GM19372 (cell line): ENCODE data around the gene TRMU.
"Not testable (repeated sequence)": the region's sequence is repeated elsewhere in the genome, so short reads cannot be mapped to it uniquely, and the experiment has no call there.

Experiments used
- ATAC-seq: cut with Tn5 transposase; IDR thresholded peaks from one replicate; pipeline ENCODE4 v1.9.1; 2021; ENCODE audit warnings: mild to moderate bottlenecking, low read depth, moderate library complexity; ENCODE audit not compliant: unreplicated experiment

TRMU gene

DNA sequence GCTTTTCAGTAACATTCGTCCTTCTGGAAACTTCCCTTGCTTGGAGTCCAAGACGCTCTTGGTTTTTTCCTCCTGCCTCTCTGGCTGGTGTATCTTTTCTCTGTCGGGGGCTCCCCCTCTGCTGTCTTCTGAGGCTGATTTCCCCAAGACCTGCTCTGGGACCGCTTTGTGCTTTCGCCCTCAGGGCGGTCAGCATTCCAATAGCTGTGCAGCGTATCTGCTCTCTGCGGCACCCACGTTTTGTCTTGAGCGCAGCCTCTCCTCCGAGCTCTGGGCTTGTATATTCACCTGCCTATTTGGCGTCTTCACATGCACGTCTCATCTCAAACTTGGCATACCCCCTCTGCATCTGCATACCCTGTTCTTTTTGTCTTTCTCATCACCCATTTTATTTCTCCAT lies 36.4 kb upstream of the TRMU start:
- ATAC-seq, result no peak

DNA sequence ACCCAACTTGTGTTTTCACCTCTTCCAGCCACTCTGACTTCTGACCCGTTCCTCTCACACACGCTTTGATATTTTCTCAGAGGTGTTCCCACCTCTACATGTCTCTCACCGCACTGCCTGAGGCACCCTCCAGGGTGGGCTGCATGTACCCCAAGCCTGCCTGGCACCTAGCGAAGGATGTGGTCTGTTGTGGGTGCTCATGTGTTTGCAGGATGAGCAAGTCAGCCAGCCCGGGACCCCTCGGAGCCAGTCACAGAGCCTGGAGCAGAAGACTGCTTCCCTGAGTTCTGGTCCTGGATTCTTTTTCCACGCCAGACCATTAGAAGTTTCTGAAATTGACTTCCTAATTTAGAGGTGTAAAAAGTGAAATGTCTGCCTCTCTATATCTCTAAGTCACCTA lies 35.0 kb upstream of the TRMU start:
- ATAC-seq, result no peak

DNA sequence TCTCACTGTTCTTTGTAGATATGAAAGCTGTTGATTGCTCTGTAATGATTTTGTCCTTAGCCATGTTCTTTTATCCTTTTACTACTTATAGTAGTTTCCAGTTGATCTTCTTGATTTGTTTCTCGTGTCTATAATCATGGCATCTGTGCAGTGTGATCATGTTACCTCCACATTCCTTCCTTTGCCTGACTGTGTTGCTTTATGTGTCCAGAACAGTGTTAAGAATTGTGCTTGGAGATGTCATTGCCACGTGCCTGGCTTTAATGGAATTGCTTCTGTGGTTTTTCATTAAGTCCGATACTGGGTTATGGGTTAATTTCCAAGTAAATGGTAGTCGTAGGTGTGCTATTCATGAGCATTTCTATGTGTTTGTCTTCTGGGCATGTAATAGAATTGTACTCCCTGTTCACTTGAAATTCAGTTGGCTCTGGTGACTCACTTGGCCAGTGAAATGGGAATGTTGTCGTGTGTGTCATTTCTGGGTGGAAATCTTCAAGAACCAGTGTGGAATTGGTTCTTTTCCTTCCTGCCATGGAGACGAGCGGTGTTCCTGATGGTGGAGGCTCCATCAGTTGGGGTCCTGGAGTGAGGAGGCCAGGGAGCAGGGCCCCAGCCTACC lies 32.1 kb upstream of the TRMU start:
- ATAC-seq, result no peak

GRCh38 chr22:46308283-46308988 lies 27.1 kb upstream of the TRMU start:
- no peak for ATAC-seq

- no peak for ATAC-seq
Measured at GRCh38 chr22:46309526-46310085, 25.9 kb upstream of the TRMU start.

DNA sequence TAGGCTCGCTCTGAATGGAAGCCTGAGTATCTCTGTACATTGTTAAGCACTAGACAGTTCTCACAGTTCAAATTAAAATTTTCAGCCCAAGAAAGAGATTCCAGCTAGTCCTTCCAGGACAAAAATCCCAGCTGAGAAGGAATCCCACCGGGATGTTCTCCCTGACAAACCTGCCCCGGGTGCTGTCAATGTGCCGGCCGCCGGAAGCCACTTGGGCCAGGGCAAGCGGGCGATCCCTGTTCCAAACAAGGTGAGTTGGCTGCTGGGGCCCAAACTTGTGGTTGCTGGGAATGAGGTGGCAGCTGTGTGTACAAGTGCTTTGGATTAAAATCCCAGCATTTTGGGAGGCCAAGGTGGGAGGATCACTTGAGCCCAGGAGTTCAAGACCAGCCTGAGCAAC lies 23.5 kb upstream of the TRMU start:
- ATAC-seq, result no peak

DNA sequence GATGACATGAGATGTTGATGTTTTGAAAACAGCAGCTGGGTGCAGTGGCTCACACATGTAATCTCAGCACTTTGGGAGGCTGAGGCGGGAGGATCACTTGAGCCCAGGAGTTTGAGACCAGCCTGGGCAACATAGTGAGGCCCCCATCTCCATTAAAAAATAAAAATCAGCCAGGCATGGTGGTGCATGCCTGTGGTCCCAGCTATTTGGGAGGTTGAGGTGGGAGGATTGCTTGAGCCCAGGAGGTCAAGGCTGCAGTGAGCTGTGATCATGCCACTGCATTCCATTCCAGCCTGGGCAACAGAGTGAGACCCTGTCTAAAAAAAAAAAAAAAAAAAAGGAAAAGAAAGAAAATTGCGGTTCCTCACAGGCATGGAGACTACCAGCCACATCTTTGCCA lies 22.7 kb upstream of the TRMU start:
- ATAC-seq, result not testable (repeated sequence)

DNA sequence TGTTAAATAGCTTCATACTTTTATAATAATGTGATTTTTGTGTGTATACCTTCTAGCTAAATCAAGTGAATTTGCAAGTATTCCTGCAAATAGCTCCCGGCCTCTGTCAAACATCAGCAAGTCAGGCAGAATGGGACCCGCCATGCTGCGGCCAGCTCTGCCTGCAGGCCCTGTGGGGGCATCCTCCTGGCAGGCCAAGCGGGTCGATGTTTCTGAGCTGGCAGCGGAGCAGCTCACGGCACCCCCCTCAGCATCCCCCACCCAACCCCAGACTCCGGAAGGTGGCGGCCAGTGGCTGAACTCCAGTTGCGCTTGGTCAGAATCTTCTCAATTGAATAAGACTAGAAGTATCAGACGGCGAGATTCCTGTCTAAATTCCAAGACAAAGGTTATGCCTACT lies 19.5 kb upstream of the TRMU start:
- no peak for ATAC-seq

- ATAC-seq, result no peak
Measured at GRCh38 chr22:46317646-46318045, 17.9 kb upstream of the TRMU start.

DNA sequence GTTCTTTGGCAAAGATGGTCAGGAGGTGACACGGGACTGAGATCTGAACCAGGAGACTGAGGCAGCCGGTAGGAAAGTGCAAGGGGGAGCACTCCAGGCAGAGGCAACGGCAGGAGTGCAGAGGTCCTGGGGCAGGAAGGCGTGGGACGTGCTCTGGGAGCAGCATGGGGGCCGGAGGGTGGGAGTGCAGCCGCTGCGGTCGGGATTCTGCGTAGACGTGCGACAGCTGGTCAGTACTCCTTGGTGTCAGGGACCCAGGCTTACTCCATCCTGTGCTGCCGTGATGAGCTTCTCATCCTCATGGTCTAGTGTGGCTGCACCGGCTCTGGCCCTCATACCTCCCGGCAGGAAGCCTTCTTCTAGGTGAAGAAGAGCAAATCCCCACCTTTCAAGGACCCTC lies 16.9 kb upstream of the TRMU start:
- no peak for ATAC-seq

GRCh38 chr22:46319319-46319718 lies 16.2 kb upstream of the TRMU start:
- ATAC-seq, result no peak

GRCh38 chr22:46320166-46320710 lies 15.3 kb upstream of the TRMU start:
- ATAC-seq, result no peak

DNA sequence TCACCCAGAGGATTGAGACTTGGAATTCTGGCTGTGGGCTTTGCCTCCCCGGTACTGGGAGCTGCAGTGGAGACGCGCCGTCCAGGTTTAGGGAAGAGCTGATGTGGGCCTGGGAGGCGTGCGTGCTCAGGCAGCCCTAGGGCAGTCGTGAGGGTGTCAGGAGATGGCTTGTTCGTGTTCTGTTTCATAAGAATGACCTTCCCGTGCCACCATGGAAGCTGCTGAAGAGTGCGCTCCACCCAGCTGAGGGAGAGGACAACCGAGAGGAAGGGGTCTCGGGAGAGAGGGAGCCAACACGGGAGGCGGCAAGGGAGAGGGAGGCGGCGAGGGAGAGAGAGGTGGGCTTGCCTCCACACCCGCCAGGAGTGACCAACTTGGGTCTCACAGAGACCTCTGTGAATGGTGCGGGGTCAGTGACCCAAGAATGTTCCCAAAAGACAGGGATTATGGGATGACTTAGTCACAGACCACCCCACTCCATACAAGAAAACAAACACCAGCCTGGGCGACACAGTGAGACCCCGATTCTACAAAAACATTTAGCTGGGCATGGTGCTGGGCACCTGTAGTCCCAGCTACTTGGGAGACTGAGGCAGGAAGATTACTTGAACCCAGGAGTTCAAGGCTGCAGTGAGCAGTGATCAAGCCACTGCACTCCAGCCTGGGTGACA lies 14.7 kb upstream of the TRMU start:
- ATAC-seq, result no peak

- no peak for ATAC-seq
Measured at GRCh38 chr22:46322711-46323110, 12.8 kb upstream of the TRMU start.

DNA sequence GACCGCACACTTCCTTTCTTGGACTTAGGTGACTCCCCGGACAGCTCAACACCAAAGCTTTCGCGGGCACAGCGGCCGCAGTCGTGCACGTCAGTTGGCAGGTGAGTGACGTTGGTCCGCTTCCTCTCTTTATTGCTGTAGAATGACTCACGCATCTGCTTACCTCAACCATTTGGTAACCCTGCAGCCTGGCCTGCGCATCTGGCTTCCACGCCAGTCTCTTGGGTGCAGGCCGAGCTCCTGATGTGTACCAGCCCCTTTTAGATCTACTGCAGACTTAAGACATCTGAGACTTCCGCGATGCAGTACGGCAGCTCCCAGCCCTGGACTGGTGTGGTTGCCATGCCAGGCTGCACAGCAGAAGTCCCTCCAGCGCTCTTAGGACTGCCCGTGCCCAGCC lies 12.4 kb upstream of the TRMU start:
- ATAC-seq, result no peak

DNA sequence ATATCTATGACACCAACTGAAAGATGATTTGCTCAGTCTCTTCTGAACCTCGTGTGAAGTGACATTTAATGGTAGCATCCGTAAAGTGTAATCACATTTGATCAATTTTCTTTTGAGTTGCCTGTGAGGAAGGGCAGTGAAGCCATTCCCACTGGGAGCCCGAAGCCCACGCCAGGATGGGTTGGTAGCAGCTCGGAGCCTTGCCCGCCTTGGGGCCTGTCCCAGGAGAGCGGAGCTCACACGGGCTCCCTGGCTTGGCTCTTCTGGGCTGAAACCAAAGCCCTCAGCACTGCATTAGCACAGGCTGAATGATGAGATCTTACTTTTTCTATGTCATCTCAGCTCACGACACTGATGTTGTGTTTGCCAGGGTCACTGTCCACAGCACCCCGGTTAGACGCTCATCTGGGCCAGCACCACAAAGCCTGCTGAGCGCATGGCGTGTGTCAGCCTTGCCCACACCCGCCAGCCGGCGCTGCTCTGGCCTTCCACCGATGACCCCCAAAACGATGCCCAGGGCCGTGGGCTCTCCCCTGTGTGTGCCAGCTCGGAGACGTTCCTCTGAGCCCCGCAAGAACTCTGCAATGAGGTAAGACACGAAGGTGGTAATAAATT lies 9.3 kb upstream of the TRMU start:
- ATAC-seq, result no peak

DNA sequence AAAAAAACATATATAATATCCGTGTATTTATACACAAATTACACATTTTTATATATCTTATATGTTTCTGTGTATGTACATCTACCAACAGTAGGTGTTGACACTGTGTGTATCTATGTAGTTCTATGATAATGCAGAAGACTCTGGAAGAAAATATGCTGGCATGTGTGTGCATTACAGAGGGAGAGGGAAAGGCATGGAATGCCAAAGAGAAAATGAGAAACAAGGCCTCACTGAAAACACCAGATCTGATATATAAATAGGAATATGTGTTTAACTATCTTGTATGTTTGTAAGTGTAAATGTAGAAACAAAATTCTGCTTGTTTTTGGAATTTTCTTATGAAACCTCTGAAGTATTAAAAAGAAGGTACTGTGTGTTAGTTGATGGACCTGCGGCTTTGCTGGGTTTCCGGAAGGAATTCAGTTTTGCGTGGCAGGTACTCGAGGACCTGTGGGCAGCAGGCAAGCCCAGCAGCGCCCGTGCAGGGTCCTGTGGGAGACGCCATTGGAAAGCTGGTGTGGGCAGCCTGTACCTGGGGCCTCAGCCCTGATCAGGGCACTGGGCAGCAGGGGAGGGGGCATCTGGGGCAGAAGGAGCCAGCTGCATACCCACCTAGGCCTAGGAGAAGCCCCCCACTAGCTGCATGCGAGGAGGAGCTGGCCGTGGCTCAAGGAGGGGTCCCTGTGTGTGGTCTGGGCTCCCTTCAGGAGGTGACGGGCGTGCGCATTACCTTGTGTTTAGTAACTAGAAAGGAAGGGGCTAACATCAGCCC lies 7.6 kb upstream of the TRMU start:
- no peak for ATAC-seq

DNA sequence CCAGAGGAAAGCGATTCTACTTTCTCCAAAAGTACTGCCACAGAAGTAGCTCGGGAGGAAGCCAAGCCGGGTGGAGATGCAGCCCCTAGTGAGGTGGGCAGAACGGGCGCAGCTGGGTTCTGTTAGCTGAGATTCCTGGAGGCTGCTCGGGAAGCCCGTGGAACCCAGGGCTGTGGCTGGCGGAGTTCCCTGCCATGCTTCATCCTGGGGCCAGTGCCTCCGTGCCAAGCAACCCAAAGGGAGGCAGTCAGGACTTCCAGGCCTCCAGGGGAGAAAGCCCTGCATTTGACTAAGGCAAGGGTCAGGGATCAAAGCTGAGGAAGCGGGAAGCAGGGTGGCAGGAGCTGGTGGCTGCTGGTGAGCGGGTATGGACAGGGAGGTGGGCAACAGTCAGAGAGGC lies 6.7 kb upstream of the TRMU start:
- no peak for ATAC-seq

DNA sequence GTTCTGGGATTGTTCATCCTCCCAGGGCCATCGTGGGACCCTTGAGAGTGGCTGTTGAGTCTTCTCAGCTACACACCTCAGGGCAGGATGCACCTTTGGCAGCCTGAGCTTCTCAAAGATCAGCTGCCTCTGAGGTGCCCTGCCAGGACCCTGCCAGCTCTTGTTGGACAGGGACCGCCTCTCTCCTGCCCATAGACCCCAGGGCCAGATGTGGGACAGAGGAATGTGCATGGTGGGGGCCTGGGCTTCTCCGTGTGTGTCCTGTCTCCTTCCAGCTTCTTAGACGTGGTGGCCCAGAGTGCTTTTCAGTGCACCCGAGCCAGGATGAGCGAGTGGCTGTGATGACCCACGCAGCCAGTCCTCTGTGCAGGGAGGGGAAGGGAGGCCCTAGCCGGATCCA lies 5.9 kb upstream of the TRMU start:
- no peak for ATAC-seq

GRCh38 chr22:46330426-46330825 lies 5.1 kb upstream of the TRMU start:
- no peak for ATAC-seq
